Activated CD4-positive, alpha-beta T cell treated with anti-CD3 and anti-CD28 coated beads, Interleukin-10, Interleukin-2, amounts not matched to agents 100 ng/mL and 50 ng/mL, durations not matched to agents 16 hours and 8 hours (primary cell): Measurements from ENCODE around the gene HIC1.

Experiments
- DNase-seq: peaks from one replicate; pipeline ENCODE4 v3.0.0-alpha.2; 2020

Gene HIC1

DNA sequence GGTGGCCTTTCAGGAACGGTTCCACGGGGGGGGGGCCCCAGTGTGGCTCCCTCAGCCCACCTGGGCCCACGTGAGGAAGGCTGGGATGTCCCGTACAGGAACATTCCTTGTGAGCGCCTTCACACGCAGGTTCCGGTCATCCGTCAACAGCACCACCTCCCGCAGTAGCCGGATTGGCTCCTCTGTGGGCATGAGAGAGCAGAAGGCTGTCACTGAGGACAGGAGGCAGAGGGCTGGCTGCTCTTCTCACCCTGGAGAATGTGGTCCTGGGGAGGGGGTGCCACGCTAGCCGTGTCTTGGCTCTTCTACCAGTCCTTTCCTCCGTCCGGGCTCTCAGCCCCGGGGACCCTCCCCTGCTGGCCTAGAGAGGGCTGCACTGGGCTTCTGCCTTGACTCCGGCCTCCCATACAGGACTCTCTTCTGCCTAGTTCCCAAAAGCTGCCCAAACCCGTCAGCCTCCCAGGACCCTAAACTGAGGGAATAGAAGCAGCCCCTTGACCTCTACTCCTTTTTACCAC, 6.6 kb downstream of the HIC1 start:
- no peak for DNase-seq

DNA sequence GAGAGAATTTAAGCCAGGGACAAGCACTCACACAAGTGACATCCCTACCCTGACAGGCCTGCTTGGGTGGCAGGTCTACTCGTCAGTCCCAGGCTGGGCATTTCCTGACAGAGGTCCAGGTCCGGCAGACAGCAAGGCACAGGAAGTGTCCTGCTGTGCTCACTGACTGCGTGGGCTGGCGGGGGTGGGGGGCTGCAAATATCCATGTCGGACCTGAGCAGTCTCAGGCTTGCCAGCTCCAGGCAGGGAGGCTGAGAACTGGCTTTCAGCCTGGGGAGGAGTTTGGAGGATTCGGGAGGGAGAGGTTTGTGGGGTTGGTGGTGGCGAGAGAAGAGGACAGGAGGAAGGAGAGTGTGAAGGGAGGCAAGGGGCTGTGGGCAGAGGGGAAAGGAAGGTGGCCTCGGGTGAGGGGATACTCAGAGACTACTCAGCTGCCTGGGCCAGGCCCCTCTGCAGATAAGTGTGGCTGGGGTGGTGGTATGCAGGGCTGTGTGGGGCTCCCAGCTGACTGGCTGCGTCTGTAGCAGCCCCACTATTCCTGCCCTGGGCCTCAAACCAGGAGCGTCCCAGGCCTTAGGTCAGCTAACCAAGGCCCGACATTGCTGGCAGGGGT, 7.8 kb downstream of the HIC1 start:
- DNase-seq = no peak

DNA sequence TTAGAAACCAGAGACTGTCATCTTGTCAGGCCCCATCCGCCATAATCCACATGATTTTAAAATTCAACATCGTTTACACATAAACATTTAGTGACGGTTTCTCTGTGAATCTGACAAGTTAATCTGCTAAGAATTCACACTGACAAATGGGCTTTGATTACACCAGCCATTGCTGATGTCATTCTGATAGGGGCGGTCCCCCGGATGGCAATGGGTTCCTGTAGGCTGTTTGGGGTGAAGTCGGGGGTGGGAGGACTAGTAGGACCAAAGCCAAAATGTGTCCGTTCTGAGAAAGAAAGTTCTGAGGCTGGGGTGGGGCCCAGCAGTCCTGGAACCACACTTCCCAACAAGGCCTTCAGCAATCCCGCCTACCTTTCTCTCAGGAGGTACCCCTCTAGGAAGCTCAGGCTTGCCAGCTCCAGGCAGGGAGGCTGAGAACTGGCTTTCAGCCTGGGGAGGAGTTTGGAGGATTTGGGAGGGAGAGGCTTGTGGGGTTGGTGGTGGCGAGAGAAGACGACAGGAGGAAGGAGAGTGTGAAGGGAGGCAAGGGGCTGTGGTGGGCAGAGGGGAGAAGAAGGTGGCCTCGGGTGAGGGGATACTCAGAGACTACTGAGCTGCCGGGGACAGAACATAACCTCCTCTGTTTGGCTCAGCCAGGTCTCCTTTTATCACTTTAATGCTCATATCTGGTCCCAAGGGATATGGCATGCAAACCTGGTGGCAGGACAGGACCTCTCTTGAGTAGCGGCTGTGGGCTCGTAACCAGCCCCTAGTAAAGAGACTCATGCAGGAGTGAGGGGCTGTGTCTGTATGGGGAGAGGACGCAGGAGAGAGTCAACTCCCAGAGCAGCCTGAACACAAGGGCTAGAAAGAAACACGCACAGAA, 8.6 kb downstream of the HIC1 start:
- no peak for DNase-seq

DNA sequence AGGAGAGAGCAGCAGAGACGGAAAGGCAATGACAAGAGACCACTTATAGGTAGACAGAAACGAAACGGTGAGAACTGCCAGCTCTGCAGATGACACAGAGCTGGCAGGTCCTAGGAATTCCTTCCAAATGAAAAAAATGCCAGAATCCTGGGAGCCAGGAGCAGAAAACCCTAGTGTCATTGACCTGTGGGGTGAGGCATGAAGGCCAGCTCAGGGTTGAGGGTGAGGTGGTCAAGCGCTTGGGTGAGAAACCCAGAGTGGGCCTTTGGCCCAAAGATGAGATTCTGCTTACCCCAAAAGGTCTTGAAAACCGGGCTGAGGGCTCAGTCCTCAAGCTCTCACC, 9.2 kb downstream of the HIC1 start:
- no peak for DNase-seq

DNA sequence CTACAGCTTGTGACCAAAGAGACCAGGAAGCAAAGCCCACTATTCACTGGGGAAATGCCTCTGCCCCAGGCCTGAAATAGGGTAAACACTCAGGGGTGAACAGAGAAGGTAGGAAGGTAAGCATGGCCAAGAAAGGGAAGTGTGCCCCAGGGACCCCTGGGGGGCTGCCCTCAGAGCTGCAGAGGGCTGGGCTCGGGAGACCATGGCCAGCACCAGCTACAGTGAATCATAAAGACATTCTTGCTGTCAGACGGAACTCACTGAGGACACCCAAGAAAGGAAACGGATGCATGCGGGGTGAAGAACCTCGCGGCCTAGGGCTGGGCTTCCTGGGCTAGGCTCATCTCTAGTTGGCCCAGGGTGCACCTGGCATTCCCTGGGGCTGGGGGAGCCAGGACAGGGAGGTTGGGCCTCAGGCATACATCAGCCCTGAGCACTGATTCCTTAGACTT, 9.6 kb downstream of the HIC1 start:
- no peak for DNase-seq

DNA sequence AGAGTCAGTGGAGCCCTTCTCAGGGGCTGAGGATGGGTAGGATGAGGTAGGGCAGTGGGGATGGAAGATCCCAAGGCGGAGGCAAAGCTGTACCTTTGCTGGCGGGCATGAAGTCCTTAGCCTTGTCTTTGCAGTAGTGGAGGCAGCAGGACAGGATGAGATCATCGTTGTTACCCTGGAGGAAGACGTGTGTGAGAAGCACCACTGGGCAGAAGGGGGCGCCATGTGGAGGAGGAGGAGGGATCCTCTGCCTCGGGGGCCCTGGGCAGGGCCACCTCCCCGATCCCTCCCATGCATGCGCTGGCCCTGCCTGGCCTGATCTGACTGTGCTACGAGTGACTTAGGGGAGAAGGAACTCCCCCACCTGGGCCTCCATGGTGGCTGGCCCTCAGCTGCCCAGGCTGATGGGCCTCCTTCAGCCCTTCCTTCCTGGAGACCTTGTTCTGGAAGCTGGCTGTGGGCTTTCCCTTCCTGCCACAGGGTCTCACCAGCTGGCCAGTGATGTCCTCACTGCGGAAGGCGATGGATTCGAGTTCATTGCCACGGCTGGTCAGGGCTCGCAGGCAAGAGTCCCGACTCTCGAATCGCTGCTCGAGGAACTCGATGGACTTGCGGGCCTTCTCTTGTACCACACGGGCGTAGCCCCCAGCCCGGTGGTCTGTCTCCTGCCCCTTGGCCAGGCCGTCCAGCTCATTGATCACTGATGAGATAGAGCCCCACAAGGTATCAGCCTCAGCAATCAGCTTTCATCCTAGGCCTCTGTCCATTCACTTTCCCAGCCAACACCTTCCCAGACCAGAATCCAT, 10.3 kb downstream of the HIC1 start:
- peak; percentile 63 for DNase-seq

DNA sequence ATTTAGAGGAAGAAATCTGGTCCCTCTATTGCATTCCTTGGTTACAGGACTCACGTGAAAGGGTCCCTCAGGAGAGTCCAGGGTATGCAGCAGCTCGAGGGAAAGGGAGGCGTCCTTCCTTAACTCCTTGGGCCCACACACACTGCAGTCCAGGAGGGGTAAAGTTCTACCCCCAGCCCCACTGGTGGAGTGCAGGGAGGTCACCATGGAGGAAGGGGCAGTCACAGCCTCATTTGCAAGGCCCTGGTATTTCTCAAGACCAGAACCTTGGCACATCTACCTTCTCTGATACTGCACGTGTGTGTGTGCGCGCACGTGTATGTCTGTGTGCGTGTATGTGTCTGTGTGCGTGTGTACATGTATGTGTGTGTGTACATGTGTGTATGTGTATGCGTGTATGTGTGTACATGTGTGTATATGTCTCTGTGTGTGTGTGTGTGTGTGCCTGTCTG, 11.1 kb downstream of the HIC1 start:
- no peak for DNase-seq

DNA sequence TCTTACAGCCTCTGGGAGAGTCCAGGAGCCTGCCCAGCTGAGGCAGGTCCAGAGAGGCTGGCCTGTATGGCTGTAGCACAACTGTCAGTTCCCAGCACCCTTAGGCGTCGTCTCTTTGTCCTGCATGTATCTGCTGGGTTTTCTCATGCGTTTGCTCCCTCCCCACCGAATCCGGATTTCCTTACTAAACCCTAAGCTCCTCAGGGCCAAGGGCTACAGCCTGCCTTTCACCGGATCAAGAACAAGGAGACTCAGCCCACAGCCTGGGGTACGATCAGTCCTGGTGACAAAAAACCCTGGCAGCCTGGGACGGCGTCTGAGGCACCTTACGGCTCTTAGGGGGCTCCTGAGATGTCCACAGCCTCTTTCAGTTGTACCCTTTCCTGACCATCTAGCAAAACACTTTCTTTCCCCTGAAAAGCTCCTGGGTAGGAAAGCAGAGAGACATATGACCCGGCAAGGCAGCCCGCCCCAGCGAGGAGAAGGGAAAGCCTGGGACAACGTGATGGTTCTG, 12.2 kb downstream of the HIC1 start:
- no peak for DNase-seq

DNA sequence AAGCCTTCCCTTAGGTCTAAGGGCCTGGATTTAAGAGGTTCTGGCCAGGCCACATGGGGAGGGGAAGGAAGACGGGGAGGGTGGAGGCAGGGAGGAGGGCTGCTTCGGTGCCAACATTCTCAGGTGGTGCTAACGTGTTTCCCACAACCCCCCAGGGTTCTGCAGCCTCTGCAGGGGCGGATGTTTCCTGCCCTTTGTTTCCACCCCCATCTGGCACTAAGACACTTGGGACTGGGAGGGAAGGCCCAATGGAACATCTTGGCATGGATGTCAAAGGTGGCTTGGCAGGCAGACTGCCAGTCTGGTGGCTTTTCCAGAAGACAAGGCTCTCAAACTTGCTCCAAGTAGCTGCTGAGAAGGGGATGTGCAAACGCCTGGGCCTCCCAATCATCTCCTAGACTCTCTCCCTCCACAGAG, 12.7 kb downstream of the HIC1 start:
- no peak for DNase-seq

DNA sequence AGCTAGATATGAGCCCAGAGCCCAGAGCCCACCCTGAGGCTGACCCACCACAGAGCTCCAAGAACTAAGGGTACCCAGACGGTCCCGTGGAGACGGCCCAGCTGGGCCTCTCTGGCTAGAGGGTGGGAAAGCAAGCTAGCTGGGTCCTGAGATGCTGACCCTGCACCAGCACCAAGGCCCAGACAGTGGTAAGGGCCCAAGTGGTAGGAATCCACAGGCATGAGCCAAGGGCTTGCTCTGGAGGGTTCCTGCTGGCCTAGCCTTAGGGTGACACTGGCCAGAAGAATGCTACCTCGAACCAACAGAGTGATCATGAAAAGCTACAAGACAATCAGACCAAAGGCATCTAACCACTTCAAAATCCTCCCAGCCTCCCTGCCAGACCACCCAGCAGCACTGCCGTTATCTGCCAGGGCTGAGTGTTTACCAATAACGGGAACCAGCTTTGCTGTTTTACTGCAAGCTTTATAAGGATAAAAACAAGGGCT, 13.2 kb downstream of the HIC1 start:
- no peak for DNase-seq

DNA sequence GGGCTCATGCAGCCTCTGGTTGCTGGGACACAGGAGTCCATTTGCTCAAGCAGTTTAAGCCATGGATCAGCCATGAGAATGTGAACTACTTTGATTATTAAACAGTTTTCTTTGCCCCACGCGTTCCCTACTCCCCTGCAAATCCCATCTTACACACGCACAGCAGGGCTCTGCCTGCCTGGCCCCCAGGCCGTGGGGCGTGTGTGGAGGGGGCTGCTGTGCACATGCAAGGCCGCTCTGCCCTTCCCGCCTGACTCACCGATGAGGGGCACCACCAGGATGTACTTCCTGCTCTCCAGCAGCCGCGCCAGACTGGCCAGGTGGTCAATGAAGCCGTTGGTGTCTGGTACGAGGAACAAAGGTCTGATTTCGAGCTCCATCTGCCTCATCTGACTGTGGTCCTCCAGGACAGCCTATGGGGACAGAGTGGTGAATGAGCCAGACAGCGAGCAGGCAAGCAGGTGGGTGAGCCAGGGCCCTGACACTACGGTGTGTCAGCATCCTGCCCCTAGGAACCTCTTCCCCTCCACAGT, 13.7 kb downstream of the HIC1 start:
- DNase-seq = no peak

DNA sequence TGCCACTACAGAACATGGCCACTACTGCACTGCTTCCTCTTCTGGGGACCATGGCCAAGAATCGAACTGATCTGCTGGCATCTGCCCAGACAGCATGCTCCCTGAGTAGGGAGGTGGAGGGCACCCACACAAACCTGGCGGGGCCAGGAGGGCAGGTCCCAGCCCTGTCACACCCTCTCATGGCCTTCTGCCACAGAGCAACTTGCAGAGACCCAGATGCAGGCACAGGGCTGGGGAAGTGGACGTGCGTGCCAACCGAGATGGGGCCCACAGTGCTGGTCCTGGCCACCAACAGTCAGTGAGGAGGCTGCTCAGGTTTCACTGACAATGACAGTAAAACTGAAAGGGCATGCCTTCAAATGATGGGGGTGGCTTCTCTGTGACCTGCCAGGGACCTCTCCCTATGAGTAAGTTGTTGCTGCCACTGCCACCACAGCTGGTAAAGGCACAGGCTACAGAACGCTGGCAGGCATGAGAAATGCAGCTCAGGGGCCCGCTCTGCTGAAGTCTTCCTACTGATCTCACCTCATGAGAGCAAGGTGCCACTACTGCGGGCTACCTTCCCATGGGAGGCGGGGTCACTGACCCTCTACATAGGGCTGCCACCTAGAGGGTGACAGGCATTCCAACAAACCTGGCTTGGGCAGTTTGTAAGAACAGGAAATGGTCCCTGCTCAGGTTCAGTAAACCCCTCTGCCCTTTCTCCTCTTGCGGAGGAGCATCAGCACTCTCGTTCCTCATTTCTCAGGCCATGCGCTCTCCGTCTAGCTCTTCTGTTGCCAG, 15.5 kb downstream of the HIC1 start:
- peak; percentile 95 for DNase-seq

DNA sequence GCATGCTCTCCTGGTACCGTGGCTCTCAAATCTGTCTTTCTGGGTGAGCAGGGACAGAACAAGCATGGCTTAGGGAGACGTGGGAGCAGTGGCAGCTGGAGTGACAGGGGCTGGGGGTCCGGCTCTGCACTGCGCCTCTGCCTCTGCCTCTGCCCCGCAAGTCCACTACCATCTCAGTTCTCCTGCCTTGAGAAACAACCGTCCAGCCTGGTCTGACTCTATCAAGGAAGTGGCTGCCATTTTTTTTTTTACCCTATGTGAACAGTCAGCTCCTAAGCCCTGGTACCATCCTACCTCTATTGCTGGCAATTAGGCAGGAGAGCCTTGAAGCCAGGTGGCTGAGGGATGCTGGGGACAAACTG, 16.1 kb downstream of the HIC1 start:
- DNase-seq = no peak

DNA sequence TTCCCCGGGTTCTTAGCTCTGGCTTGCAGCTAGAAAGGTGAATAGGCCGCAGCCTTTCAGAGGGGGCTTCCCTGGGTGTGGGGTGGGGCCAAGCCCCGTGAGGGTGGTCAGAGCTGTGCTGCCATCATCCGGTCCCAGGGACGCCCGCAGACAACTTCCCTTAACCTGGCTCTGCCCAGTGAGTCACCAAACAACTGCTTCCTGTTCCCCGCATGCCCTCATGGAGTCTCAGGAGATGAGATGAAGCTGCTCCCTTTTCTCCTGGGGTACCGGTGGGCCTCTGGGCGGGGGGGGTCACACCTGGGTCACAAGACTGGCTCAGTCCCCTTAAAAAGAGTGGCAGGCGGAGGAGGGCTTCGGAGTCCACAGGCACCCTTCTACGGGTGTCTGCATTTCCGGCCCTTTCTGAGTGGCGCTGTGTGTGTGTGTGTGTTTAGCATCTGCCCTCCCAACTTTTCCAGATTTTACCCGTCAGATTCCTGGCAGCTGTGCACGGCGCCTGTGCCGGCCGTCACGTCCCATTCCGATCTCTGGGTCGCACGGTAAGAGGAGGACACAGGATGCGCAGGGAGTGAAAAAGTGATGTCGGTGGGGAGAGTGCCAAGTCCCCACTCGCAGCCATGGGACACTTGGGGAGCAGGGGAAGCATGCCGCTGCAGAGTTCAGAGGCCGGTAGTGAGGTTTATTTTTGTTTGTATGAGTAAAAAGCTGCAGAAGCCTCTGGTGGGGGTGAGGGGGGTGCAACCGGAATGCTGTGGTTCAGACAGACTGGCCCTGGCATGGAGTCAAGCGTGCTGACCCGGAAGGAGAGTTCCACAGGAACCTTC, 16.8 kb downstream of the HIC1 start:
- DNase-seq = no peak

DNA sequence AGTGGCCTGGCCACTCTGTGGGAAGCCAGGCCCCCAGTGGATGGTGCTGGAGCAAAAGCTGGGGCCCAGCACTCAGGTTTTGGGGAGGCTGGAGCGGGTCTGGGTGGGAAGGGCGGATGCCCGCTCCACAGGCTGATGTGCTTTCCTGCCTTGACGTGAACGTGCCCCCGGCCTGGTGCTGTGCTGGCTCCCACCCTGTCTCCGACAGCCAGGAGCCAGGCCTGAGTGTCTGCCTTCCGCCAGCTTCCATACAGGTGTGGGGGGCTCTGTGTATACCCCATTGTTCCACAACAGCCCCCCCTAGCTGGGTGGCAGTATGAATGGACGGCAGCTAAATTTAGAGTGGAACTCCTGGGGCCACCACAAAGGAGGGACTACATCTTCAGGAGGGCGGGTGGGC, 20.0 kb downstream of the HIC1 start:
- DNase-seq = no peak

DNA sequence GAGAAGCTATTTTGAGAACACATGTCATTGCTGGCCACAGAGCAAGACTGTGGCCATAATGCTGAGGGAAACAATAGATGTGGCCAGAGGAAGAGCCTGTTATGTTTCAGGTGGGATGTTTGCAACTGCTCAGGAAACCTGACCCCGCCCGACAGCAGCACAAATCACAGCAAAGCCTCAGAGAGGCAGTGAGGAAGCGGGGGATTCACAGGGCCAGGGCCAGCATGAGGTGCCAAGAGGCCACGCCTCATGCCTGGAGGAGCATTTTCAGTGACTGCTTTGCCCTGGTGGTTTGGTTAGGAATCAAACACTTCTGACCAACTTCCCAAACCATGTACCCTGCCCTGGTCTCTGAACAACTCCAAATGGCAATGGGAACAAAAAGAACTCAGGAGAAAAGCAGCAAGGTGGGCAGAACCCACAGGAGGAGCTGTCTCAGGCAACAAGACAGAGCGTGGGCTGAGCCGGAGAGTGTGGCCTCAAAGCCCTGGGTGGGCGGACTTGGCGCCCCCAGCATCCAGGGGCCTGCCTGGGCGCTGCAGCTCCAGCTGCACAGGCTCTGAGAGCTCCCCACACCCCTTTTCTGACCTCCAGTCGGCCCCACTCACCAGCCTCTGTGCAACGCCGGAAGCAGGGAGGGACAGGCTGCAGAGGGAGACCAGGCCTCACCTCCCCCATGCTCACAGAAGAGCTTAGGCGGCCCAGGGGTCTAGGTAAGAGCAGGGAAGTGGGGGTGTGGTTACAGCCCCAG, 20.6 kb downstream of the HIC1 start:
- no peak for DNase-seq

DNA sequence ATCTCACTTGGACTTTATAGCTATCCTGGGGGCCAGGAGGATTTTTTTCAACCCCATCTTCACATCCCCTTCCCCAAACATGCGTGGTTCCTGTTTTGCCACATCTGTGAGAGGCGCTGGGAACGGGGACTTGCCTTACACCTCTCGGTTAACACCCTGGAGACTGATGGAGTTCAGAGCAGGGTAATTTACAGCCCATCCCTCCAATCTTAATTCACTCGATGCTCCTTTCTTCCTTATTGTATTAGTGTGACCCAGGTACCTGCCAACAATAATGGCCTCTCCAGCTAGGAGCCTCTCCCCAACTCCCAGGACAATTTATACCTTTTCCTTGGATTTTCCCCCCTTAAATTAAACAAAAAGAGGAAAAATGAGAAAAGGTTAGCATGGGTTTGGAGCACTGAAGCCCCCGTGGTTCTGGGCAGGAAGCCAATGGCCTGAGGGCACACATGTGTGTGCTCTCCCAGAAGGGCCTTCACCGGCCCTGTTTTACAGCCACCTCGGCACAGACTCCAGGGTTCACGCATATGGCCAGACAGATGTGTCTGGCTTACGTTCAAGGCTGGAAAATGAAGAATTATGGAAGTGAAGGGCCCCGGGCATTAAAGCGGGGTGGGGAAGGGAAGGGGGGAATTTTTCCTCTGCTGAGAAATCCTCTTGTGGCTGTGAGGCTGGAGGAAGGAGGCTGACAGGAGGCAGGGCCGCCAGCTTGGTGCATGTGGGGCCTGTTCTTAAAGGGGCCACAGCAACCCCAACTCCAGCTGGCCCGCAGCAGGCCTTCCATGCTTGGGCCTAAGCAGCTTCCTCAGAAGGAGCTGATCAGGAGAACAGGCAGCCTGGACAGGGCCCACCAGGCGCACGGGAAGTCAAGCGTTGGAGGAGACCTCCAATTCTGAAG, 21.4 kb downstream of the HIC1 start:
- no peak for DNase-seq

DNA sequence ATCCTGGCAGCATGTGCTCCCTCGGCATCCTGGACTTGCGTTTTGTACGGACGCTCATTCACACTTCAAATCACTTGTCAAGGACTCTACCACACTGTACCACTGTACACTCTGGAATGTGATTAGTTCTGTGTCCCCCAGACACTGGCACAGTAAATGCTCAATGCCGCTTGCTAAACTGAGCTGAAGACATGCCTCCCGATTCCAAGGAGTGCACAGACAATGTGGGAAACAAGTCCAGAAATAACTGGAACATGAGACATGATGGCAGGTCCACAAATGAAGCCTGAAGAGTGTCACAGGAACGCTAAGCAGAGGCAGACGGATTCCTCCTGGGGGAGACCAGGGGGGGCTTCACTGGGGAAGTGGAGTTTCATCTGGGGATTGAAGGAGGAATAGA, 22.1 kb downstream of the HIC1 start:
- DNase-seq = no peak

DNA sequence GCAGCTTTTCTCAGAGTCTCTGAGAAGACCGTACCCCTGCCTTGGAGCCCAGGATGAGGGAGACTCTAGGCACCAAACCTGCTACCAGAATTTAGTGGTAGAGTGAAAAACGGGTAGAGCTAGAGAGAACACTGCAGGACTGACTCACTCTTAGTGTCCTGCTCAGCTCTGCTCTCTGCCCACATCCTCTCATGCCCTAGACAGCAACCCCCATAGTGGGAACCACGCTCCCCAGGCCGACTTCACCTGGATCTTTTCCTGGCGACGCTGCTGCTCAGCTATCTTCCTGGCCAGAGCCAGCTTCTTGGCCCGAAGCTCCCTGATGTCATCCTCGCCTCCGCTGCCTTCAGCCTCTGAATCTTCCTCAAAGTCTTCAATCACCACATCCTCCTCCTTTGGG, 26.7 kb downstream of the HIC1 start:
- DNase-seq = no peak
